ENCODE measurements around the gene SV2B. TPM values are rescaled to one million over a fixed set of nuclear protein-coding genes. Genes with fewer than 3 reads are reported as not detected.

SV2B gene
- polyA plus RNA-seq, 1 donor (not counting 4 experiments of a cell fraction or from before 2014, with no cell fraction given) = 0.04 TPM

DNA sequence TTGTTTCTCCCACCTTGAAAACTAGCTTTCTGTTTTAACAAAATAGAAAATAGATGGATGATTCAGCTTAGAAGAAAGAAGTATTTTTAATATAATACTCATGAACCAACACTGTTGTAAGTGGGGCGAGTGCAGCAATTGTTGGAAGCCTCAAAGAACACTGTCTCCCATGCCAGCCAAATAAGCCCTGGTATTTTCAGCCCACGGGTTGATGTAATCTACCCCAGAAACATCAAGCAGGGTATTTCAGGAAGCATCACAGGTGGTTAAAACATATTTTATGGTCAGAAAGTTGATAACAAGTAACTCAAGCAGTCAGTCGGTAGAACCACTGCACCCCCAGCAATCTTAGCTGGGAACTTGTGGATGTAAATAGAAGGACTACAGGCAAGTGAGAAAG, 115.9 kb downstream of the SV2B start:
- Histone ChIP-seq H3K36me3 (ENCODE audit: control insufficient read depth in 2 of 2, extremely low read depth in 1 of 2, insufficient read depth in 2 of 2, low read length in 2 of 2) (no peaks in the 10 kb centered on the region), H3K4me3 (ENCODE audit: control insufficient read depth in 2 of 3, extremely low read depth in 1 of 3, insufficient read depth in 2 of 3, low read depth in 1 of 3, low read length in 3 of 3) (no peak overlapping the region), H3K27me3 (ENCODE audit: control insufficient read depth, extremely low read depth, insufficient read depth, low read length) (no peaks in the 10 kb centered on the region), H3K4me2 (ENCODE audit: control insufficient read depth, extremely low read depth, insufficient read depth, low read depth, low read length) (no peak overlapping the region), H3K27ac (ENCODE audit: control insufficient read depth, insufficient read depth, low read length) (no peak overlapping the region), H3K9me3 (ENCODE audit: control insufficient read depth, low read depth, low read length) (no peaks in the 10 kb centered on the region), H3K4me1 (ENCODE audit: control insufficient read depth, extremely low read depth, insufficient read depth, low read length) (no peaks in the 10 kb centered on the region), H3K9me1 (ENCODE audit: control insufficient read depth, extremely low read depth, insufficient read depth, low read length) (no peaks in the 10 kb centered on the region), H4K20me1 (ENCODE audit: control insufficient read depth, extremely low read depth, insufficient read depth, low read length) (no peaks in the 10 kb centered on the region), H3K79me2 (ENCODE audit: control insufficient read depth, insufficient read depth, low read length) (no peaks in the 10 kb centered on the region), H2AFZ (ENCODE audit: control insufficient read depth, low read length) (no peak overlapping the region), H3K9ac (ENCODE audit: control insufficient read depth, extremely low read depth, insufficient read depth, low read length) (no peak overlapping the region)
- TF ChIP-seq, protein P1, sequence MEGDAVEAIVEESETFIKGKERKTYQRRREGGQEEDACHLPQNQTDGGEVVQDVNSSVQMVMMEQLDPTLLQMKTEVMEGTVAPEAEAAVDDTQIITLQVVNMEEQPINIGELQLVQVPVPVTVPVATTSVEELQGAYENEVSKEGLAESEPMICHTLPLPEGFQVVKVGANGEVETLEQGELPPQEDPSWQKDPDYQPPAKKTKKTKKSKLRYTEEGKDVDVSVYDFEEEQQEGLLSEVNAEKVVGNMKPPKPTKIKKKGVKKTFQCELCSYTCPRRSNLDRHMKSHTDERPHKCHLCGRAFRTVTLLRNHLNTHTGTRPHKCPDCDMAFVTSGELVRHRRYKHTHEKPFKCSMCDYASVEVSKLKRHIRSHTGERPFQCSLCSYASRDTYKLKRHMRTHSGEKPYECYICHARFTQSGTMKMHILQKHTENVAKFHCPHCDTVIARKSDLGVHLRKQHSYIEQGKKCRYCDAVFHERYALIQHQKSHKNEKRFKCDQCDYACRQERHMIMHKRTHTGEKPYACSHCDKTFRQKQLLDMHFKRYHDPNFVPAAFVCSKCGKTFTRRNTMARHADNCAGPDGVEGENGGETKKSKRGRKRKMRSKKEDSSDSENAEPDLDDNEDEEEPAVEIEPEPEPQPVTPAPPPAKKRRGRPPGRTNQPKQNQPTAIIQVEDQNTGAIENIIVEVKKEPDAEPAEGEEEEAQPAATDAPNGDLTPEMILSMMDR (optimal IDR thresholded peaks at IDR 0.05 in 1 of 3, IDR thresholded peaks at IDR 0.05 in 1 of 3, conservative IDR thresholded peaks at IDR 0.05 in 1 of 3; ENCODE audit: extremely low read depth in 1 of 3, insufficient read depth in 2 of 3, low read length in 3 of 3) = no peak
- DNase-seq (ENCODE audit: low read depth, low spot score) (no peak), FAIRE-seq (no peak)
- dilution Hi-C loops (cut with MboI; ENCODE audit: extremely low pct_ligation_motif_present, low sequenced_read_pairs) = no loop called here

DNA sequence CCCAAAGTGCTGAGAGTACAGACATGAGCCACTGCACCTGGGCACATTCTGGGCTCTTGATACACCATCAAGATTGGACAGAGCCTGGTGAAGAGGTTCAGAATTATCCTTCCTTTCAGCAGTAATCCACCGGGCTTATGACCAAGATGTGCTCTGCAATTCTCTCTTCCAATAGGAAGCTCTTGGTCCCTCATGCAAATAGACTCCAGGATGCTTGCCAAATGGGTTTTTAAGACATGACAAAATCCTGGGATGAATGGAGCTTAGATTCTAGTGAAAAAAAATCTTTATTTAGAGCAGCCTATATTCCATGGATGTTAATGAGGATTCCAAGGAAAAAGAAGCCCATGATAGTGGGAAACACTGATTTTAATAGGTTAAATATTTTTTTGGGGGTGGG, 119.1 kb downstream of the SV2B start:
- DNase-seq (ENCODE audit: low read depth, low spot score) (no peak), FAIRE-seq (no peak)
- Histone ChIP-seq H3K9ac (ENCODE audit: control insufficient read depth, extremely low read depth, insufficient read depth, low read length) (no peak overlapping the region), H2AFZ (ENCODE audit: control insufficient read depth, low read length) (no peak overlapping the region), H3K9me1 (ENCODE audit: control insufficient read depth, extremely low read depth, insufficient read depth, low read length) (no peaks in the 10 kb centered on the region), H3K4me2 (ENCODE audit: control insufficient read depth, extremely low read depth, insufficient read depth, low read depth, low read length) (no peak overlapping the region), H3K9me3 (ENCODE audit: control insufficient read depth, low read depth, low read length) (no peaks in the 10 kb centered on the region), H4K20me1 (ENCODE audit: control insufficient read depth, extremely low read depth, insufficient read depth, low read length) (no peaks in the 10 kb centered on the region), H3K79me2 (ENCODE audit: control insufficient read depth, insufficient read depth, low read length) (no peaks in the 10 kb centered on the region), H3K4me3 (ENCODE audit: control insufficient read depth in 2 of 3, extremely low read depth in 1 of 3, insufficient read depth in 2 of 3, low read depth in 1 of 3, low read length in 3 of 3) (no peak overlapping the region), H3K36me3 (ENCODE audit: control insufficient read depth in 2 of 2, extremely low read depth in 1 of 2, insufficient read depth in 2 of 2, low read length in 2 of 2) (no peaks in the 10 kb centered on the region), H3K27ac (ENCODE audit: control insufficient read depth, insufficient read depth, low read length) (no peak overlapping the region), H3K4me1 (ENCODE audit: control insufficient read depth, extremely low read depth, insufficient read depth, low read length) (no peaks in the 10 kb centered on the region), H3K27me3 (ENCODE audit: control insufficient read depth, extremely low read depth, insufficient read depth, low read length) (no peaks in the 10 kb centered on the region)
- dilution Hi-C loops (cut with MboI; ENCODE audit: extremely low pct_ligation_motif_present, low sequenced_read_pairs) = no loop called here
- no peak for TF ChIP-seq EZH2 (IDR thresholded peaks at IDR 0.05; ENCODE audit: low read length)
- TF ChIP-seq, protein P1 (optimal IDR thresholded peaks at IDR 0.05 in 1 of 3, IDR thresholded peaks at IDR 0.05 in 1 of 3, conservative IDR thresholded peaks at IDR 0.05 in 1 of 3; ENCODE audit: extremely low read depth in 1 of 3, insufficient read depth in 2 of 3, low read length in 3 of 3) = no peak
